K562 (cell line): Measurements from ENCODE around the gene SMARCA4. TPM values are rescaled to one million over a fixed set of nuclear protein-coding genes. Genes with fewer than 3 reads are reported as not detected.
A peak's percentile ranks its signal among the peaks of the same experiment; 100 is the strongest.

Experiments
- GTF2A2 ChIP-seq: IDR thresholded peaks from 2 replicates; pipeline ENCODE4 v1.6.1; 2016; ENCODE audit warnings: mild to moderate bottlenecking, missing genetic modification characterization, missing compliant biosample characterization
- HSF4 ChIP-seq: fragments of 250-450 bp; sonication (Bioruptor Pico); IDR thresholded peaks from 2 replicates; pipeline ENCODE4 v2.1.2; 2022; ENCODE audit warnings: mild to moderate bottlenecking, moderate library complexity, borderline replicate concordance
- KDM5B ChIP-seq: fragments of 200-600 bp; sonication (generic); IDR thresholded peaks from 2 replicates; pipeline ENCODE4 v1.6.1; 2012; ENCODE audit warnings: low read depth, mild to moderate bottlenecking, moderate library complexity, low read length, control low read depth, inconsistent platforms; ENCODE audit not compliant: insufficient replicate concordance
- KLF6 ChIP-seq: fragments of 250-450 bp; sonication (Bioruptor Pico); IDR thresholded peaks from 2 replicates; pipeline ENCODE4 v1.4.0; 2020; ENCODE audit warnings: mild to moderate bottlenecking, moderate library complexity, borderline replicate concordance
- NELFE ChIP-seq: IDR thresholded peaks from 2 replicates; pipeline ENCODE4 v1.6.1; 2011; ENCODE audit warnings: mild to moderate bottlenecking; ENCODE audit not compliant: insufficient read depth, insufficient read length
- SIN3A ChIP-seq, 2 experiments: fragments of 150-350 bp in 1 of 2; IDR thresholded peaks; 2 replicates each; pipeline ENCODE4 v1.6.1; 2011 to 2016; ENCODE audit warnings: borderline replicate concordance in 2 of 2, low read depth in 2 of 2, low read length in 2 of 2, mild to moderate bottlenecking in 2 of 2, moderate library complexity in 2 of 2; ENCODE audit not compliant: control insufficient read depth in 1 of 2
- ZNF3 ChIP-seq: fragments of 250-450 bp; sonication (Bioruptor Pico); IDR thresholded peaks from 2 replicates; pipeline ENCODE4 v1.5.0; 2021; ENCODE audit warnings: mild to moderate bottlenecking, moderate library complexity
- polyA plus RNA-seq, 8 experiments: library from polyadenylated mRNA; depleted of rRNA in 4 of 8; stranded (reverse) in 5 of 8; unstranded in 3 of 8; fragments of >200 nt; fragmentation: Nextera tagmentation in 2 of 8; fragmentation: Illumina TruSeq in 1 of 8; extraction: Ambion mirVana in 2 of 8; extraction: Trizol in 1 of 8; gene quantifications; 2 replicates each; pipeline versions ENCODE4 v1.2.1 to v1.2.3, GENCODE V29; 2011 to 2014; ENCODE audit warnings: inconsistent platforms in 1 of 8, missing spikeins in 1 of 8
- total RNA-seq, 7 experiments: library from RNA; depleted of rRNA in 6 of 7; stranded (reverse); fragments of >200 nt in 6 of 7; fragmentation: Illumina TruSeq in 2 of 7; extraction: Trizol in 2 of 7; gene quantifications; 2 replicates each; pipeline versions ENCODE4 v1.2.1 to v1.2.3, GENCODE V29; 2011 to 2021; ENCODE audit warnings: low replicate concordance in 1 of 7
- TF ChIP-seq, protein P1 (sequence below): sonication (generic); formaldehyde crosslinking; IDR thresholded peaks from 2 replicates; pipeline ENCODE4 v1.8.0; 2022; ENCODE audit warnings: mild to moderate bottlenecking, missing genetic modification reagents
- TF ChIP-seq, protein P2 (sequence below): sonication (generic); IDR thresholded peaks from 2 replicates; pipeline ENCODE4 v1.6.1; 2016
- TF ChIP-seq, protein P3 (sequence below): fragments of 250-450 bp; sonication (Bioruptor Pico); IDR thresholded peaks from 2 replicates; pipeline ENCODE4 v1.4.0; 2020; ENCODE audit warnings: mild to moderate bottlenecking, moderate library complexity, borderline replicate concordance
- TF ChIP-seq, protein P4 (sequence below): fragments of 250-450 bp; sonication (Bioruptor Pico); IDR thresholded peaks from 2 replicates; pipeline ENCODE4 v1.5.0; 2021; ENCODE audit warnings: mild to moderate bottlenecking, moderate library complexity
- TF ChIP-seq, protein P5 (sequence below): fragments of 450-650 bp; IDR thresholded peaks from one replicate; pipeline ENCODE4 v1.6.1; 2018; ENCODE audit warnings: mild to moderate bottlenecking, moderate library complexity; ENCODE audit not compliant: partially characterized antibody

The SMARCA4 gene
- total and polyA plus RNA-seq, 9 of the 15 experiments (the other 6 are each of a cell fraction or from before 2014, with no cell fraction given), result 19.3 to 207 (median 52.1) TPM

DNA sequence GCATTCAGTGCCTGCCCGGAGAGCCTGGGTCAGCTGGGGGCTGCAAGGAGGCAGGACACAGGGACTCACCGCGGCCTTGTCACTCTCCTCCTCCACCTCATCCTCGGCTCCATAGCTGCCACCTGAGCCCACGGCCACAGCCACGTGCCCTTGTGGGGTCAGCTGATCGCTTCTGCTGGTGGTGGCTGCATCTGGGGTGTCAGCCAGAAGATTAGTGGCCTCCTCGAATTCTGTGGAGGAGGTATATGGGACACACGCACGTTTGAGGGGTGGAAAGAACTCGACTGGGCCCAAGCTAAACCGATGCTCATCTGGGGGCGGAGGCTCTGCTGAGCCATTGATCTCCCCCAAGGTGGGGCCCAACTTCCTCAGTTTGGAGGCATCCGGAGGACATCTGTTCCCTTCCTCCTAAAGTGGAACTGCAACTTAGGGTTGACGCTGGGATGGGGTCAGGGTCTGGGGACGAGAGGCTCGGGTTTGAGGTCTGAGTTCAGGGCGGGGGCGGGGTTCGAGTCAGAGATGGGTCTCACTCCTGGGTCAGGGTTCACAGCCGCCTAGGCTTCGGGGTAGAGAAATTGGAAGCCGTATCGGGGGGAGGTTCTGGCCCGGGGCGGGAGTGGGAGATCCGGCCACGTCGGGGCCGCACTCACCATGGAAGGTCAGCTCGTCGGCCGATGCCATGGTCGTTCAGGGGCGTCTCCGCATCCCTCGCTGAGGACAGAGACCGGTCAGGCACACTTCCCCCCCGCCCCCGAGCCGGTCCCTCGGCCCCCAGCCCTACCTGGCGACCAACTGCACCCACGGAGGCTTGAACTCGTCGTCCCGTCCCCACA, 32.9 kb upstream of the SMARCA4 start (continued):
- TF ChIP-seq, protein P1, sequence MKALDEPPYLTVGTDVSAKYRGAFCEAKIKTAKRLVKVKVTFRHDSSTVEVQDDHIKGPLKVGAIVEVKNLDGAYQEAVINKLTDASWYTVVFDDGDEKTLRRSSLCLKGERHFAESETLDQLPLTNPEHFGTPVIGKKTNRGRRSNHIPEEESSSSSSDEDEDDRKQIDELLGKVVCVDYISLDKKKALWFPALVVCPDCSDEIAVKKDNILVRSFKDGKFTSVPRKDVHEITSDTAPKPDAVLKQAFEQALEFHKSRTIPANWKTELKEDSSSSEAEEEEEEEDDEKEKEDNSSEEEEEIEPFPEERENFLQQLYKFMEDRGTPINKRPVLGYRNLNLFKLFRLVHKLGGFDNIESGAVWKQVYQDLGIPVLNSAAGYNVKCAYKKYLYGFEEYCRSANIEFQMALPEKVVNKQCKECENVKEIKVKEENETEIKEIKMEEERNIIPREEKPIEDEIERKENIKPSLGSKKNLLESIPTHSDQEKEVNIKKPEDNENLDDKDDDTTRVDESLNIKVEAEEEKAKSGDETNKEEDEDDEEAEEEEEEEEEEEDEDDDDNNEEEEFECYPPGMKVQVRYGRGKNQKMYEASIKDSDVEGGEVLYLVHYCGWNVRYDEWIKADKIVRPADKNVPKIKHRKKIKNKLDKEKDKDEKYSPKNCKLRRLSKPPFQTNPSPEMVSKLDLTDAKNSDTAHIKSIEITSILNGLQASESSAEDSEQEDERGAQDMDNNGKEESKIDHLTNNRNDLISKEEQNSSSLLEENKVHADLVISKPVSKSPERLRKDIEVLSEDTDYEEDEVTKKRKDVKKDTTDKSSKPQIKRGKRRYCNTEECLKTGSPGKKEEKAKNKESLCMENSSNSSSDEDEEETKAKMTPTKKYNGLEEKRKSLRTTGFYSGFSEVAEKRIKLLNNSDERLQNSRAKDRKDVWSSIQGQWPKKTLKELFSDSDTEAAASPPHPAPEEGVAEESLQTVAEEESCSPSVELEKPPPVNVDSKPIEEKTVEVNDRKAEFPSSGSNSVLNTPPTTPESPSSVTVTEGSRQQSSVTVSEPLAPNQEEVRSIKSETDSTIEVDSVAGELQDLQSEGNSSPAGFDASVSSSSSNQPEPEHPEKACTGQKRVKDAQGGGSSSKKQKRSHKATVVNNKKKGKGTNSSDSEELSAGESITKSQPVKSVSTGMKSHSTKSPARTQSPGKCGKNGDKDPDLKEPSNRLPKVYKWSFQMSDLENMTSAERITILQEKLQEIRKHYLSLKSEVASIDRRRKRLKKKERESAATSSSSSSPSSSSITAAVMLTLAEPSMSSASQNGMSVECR (CRISPR knock-in tag), result peak; percentile 28; the same call in 1 of the 2 replicates
- TF ChIP-seq GTF2A2 (tag), result no peak
- peak in 1 of 2 experiments; percentile 44; a peak in 1 of 4 replicates for TF ChIP-seq SIN3A (IDR thresholded peaks at IDR 0.05; ENCODE audit: borderline replicate concordance in 2 of 2, control insufficient read depth in 1 of 2, low read depth in 2 of 2, low read length in 2 of 2)
- TF ChIP-seq ZNF3, result no peak
- TF ChIP-seq NELFE, result no peak
- TF ChIP-seq KLF6 (CRISPR knock-in tag), result no peak
- TF ChIP-seq HSF4 (CRISPR knock-in tag), result no peak
- TF ChIP-seq, protein P2, sequence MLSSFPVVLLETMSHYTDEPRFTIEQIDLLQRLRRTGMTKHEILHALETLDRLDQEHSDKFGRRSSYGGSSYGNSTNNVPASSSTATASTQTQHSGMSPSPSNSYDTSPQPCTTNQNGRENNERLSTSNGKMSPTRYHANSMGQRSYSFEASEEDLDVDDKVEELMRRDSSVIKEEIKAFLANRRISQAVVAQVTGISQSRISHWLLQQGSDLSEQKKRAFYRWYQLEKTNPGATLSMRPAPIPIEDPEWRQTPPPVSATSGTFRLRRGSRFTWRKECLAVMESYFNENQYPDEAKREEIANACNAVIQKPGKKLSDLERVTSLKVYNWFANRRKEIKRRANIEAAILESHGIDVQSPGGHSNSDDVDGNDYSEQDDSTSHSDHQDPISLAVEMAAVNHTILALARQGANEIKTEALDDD, result no peak
- TF ChIP-seq, protein P3, sequence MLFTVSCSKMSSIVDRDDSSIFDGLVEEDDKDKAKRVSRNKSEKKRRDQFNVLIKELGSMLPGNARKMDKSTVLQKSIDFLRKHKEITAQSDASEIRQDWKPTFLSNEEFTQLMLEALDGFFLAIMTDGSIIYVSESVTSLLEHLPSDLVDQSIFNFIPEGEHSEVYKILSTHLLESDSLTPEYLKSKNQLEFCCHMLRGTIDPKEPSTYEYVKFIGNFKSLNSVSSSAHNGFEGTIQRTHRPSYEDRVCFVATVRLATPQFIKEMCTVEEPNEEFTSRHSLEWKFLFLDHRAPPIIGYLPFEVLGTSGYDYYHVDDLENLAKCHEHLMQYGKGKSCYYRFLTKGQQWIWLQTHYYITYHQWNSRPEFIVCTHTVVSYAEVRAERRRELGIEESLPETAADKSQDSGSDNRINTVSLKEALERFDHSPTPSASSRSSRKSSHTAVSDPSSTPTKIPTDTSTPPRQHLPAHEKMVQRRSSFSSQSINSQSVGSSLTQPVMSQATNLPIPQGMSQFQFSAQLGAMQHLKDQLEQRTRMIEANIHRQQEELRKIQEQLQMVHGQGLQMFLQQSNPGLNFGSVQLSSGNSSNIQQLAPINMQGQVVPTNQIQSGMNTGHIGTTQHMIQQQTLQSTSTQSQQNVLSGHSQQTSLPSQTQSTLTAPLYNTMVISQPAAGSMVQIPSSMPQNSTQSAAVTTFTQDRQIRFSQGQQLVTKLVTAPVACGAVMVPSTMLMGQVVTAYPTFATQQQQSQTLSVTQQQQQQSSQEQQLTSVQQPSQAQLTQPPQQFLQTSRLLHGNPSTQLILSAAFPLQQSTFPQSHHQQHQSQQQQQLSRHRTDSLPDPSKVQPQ (CRISPR knock-in tag), result no peak
- peak; percentile 14 for TF ChIP-seq KDM5B
- TF ChIP-seq, protein P4, sequence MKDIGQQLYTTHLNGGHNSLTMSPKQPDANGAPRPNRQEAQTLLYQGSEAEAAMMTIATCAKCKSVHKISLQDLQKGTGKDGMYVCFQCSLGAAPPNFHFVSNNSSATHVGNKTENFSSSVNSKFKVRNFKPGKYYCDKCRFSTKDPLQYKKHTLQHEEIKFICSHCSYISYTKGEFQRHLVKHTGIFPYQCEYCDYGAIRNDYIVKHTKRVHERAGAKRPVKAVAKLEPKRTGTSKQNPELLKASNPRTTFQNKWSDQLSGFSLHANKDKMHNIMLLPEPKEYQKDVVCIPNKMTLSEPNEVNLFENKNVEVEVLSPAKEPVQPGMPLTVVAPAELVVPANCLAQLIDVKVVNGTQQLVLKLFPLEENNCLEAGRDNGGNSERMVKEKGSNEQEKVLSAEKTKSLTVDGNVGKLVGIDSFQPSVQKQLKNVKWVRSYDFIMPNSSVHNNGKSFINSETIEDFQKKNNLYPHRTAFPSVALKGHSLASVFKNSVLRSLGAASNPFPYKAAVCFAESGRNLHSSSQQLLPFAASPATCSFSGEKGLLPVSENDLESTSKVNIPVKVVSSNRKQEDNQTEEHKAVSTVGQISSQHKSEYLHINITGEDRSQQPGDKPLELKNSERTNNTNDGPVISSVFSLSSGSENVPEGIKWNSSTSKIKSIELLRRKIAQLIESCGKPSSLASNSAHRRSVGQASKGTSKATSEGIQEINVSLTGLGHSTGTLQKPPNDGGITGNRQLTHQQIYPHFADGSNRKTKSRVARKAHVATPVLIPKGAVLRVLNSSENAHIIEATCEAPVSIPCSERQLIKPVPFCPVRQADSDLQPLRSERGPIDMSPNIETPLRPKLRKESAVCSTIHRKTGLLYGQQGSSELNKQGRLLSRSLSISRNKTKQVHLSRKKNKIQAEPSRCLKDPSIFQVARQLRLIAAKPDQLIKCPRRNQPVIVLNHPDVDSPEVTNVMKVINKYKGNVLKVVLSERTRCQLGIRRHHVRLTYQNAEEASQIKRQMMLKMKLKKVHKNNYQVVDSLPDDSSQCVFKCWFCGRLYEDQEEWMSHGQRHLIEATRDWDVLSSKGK (CRISPR knock-in tag), result no peak
- TF ChIP-seq, protein P5, sequence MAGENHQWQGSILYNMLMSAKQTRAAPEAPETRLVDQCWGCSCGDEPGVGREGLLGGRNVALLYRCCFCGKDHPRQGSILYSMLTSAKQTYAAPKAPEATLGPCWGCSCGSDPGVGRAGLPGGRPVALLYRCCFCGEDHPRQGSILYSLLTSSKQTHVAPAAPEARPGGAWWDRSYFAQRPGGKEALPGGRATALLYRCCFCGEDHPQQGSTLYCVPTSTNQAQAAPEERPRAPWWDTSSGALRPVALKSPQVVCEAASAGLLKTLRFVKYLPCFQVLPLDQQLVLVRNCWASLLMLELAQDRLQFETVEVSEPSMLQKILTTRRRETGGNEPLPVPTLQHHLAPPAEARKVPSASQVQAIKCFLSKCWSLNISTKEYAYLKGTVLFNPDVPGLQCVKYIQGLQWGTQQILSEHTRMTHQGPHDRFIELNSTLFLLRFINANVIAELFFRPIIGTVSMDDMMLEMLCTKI, result no peak
